Dermis microvascular lymphatic vessel endothelial cell (primary cell): Measurements from ENCODE around the gene NECTIN3. TPM values are rescaled to one million over a fixed set of nuclear protein-coding genes. Genes with fewer than 3 reads are reported as not detected.

Source experiments
- DNase-seq, 2 donors: peaks; one replicate each; pipeline versions ENCODE4 v3.0.0 to v3.0.0-alpha.2; 2010; ENCODE audit warnings: low read depth in 2 of 2
- total RNA-seq: library from RNA; depleted of rRNA; stranded (reverse); fragments of >200 nt; gene quantifications from 2 replicates; pipeline ENCODE4 v1.2.1, GENCODE V29; 2014

NECTIN3 gene, protein sequence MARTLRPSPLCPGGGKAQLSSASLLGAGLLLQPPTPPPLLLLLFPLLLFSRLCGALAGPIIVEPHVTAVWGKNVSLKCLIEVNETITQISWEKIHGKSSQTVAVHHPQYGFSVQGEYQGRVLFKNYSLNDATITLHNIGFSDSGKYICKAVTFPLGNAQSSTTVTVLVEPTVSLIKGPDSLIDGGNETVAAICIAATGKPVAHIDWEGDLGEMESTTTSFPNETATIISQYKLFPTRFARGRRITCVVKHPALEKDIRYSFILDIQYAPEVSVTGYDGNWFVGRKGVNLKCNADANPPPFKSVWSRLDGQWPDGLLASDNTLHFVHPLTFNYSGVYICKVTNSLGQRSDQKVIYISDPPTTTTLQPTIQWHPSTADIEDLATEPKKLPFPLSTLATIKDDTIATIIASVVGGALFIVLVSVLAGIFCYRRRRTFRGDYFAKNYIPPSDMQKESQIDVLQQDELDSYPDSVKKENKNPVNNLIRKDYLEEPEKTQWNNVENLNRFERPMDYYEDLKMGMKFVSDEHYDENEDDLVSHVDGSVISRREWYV
- total RNA-seq: 35.7 and 48.8 TPM in 2 replicates

DNA sequence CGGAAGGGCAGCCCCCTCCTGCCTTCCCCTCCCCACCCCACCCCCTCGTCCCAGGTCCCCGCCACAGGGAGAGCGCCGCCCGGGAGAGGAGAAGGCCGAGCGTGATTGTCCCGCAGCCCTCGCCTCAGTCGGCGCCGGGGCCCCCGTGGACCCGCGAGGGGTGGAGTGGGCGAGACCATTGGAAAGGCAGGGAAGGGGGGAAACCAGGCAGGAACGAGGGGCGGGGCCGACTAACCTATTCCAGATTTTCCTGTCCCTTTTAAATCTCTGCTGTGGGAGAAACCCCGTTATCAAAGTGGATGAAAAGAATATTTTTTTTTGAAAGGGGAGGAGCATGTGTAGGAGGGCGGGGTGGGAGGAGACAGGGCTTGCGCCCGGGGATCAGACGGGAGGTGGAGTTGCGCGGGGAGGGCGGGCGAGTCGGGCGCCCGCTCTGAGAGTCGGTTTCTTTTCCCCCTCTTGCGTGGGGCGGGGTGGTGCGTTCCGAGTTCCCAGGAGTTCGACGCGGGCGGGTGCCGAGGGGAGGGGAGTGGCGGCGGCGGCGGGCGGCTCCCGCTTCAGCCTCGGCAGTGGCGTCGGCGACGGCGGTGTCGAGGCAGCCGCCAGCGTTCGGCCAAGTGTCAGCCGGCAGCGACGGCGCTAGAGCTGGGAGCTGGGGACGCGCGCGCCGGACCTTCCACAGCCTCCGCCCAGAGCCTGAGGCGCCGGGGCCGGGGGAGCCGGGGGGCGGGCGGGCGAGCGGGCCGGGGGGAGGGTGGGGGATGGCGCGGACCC, at the start of gene NECTIN3:
Gene NECTIN3, plus strand, starts transcription at position 560 of the 774 bp plus-strand sequence. Its CDS starts 202 bp downstream, at position 762.
- DNase-seq: peak; percentile 96 to 98

DNA sequence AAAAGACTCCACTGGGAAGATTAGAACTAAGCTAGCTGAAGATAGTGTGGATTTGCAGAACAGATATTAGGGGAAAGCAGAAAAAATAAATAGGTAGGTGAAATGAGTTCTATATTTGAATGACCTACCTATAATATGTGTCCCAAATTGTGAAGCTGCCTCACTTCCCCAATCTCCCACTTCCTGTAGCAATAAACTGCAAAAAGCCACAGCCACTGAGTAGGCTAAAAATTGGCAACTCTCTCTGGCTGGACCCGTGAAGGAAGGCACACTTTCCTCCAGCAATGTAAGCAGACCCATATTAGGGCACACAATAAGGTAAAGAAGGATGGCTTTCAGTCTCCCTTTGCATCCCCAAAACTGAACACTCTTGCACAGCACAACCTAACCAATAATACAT, 43.7 kb upstream of the NECTIN3 start:
- DNase-seq: no peak

DNA sequence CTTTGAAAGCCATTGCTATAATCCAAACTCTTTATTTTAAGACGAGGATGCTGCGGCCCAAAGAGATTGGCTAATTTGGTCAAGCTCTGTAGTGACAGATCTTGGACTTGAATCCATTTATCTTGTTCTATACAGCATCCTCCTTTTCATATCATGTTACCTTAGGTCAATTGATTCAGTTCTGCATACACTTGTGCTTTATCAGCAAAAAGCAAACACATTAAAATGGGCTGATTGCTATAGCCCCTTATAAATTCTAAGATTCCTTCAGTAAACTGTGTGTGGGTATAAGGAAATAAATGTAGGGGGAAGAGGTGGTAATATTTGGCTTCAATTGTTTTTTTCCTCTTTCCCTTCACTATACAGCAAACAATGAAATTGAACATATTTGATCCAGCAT, 40.1 kb upstream of the NECTIN3 start:
- no peak for DNase-seq

DNA sequence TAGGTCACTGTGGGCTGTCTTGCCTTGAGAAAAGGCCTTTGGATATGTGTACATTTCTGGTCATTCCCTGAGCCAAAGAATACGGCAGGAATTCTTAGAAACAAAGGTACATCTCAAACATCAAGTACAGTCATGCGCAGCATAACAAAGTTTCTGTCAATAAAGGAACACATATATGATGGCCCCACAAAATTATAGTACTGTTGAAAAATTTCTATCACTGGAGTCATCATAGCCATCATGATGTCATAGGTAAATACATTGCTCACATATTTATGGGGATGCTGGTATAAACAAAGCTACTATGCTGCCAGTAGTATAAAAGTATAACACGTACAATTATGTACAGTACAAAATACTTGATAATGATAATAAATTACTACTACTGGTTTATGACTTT, 38.9 kb upstream of the NECTIN3 start:
- no peak for DNase-seq

DNA sequence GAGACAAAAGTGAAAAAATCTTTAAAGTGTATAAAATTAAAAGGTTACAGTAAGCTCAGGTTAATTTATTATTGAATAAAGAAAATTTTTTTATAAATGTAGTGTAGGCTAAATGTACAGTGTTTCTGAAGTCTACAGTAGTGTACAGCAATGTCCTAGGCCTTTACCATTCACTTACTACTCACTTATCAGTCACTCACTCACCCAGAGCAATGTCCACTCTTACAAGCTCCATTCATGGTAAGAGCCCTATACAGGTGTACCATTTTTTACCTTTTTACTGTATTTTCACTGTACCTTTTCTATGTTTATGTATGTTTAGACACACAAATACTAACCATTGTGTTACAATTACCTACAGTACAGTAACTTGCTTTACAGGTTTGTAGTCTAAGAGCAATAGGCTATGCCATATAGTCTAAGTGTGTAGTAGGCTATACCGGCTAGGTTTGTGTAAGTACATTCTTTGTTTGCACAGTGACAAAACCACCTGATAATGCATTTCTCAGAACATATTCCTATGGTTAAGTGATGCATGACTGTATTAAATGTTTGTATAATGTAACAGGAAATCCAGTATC, 38.1 kb upstream of the NECTIN3 start:
- DNase-seq: no peak

DNA sequence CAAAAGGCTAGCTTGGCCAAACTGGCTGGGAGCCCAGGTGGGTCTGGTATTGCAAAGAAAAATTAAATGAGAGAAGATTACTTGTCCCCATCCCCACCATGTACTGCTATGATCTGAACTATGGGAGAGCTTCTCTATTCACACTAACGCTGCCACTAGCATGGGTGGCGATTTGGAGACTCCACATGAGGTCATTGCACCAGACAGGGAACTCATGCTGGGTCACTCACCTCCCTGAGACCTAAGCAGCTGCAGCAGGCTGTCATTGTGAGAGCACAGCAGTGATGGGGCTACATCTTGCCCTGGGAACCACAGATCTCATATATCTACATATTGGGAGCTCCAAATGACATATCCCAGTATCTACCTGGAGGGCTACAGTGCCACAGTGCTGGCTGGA, 36.3 kb upstream of the NECTIN3 start:
- DNase-seq: no peak

DNA sequence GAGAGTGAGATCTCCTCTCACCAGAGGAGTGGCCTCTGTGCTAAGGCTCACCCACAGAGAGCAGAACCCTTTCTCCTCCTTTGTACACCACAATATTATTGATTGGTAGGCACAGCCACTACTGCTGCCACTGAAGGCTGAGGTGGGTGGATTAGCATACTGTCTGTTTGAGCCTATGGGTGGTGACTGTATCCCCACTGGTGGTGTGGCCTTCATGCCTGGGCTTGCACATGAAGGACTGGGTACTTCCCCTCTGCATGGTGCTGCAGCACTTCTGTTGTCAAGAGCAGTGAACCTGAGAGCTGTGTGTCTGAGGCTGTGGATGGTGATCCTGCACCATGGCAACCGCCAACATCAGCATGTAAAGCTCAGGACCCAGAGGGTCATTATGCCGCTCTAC, 35.7 kb upstream of the NECTIN3 start:
- DNase-seq: no peak

DNA sequence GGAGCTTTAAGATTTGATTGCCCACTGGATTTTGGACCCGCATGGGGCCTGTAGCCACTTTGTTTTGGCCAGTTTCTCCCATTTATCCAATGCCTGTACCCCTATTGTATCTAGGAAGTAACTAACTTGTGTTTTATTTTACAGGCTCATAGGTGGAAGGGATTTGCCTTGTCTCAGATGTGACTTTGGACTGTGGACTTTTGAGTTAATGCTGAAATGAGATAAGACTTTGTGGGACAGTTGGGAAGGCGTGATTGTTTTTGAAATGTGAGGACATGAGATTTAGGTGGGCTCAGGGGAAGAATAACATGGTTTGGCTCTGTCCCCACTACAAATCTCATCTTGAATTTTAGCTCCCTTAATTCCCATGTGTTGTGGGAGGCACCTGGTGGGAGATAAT, 30.7 kb upstream of the NECTIN3 start:
- DNase-seq: no peak

DNA sequence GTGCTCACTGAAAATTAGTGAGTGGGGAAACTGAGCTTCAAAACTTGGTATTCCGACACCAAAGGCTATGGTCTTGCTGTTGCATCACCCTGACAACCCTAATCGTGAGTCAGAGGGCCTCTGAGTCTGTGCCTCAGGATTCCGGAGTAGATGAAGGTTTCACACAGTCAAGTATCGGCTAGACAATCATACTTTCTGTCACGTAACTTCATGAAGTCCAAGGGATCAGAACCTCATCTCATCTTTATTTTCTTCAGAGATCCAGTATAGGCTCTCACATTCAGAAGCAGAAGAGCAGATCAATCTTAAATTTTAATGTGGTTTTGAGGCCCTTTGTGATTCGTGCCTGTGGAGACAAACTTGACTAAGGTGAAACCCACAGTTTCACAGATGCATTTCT, 26.1 kb upstream of the NECTIN3 start:
- no peak for DNase-seq

DNA sequence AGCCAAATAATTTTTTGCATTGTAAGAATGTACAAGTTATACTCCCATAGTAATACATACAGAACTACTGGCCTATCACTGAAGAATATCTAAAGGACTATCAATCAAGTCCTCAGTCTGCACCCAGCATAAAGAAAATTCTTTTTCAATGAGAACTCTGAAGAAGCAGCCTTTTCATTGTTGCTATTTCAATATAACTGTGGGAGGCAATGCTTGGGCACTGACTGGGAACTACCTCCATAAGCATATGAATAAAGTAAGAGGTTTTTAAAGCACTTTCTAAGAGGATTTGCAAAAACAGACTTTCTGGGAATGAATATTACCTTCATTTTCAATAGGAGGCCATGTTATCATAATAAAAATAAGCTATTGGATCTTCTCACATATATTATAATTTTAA, 24.6 kb upstream of the NECTIN3 start:
- DNase-seq: no peak

DNA sequence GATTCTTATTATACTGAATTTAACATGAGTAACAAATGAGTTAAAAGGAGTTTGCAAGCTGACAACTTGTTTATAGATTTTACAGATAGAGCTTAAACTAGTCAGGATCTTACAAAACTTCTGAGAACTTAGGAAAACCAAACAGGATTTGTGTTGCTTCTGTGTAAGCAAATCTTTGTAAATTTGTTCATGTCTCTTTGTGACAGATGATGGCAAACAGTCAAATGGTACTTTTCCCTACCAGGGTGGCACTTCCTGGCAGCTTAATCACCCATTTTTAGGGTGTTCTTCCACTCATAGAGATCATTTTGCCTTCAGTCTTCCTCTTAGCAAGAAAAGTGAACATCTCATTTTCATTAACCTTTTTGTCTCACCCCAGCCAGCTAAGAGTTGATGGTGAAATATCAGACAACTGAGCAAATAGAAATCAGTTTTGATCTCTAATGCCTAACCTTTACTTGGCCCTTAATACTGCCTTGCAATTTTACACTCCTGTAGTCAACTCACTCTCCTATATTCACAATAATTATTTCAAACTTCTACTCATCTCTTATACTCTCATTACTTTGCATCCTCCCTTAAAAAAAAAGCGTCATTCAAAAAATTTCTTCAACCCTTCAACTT, 23.7 kb upstream of the NECTIN3 start:
- DNase-seq: no peak

DNA sequence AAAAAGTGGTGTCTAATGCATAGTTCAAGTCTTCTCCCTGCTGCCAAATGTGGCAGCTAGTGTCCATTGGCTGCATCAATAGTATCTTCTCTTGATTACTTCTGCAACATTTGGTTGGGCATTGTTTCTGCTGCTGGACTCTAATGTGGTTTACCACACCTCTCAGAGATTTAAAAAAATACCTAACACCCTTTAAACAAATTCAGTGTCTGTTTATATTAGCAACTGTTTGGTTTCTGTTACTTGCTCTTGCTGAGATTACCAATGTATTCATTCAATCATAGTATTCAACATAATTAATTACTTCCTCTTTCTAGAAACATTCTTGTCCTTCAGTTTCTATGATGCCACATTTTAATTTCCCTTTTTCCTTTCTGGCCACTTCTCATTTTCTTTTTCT, 20.3 kb upstream of the NECTIN3 start:
- DNase-seq: no peak

DNA sequence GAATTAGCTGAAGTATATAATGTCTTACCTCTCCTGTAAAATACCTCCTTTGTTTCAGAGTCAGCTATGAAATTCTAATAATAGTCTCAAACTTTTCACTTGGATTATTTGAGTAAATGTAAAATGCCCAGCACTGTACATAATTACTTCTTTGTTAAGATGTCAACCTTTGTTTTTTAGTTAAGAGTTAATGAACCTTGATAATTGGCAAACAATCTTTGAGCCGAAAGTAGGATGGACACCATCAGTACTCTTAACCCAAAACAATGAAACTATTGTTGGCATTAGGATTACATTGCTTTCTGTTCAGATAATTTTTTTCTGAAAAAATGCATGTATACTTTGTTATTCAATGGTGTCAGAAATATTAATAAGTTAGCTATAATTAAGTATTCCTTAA, 3.0 kb upstream of the NECTIN3 start:
- DNase-seq: no peak

DNA sequence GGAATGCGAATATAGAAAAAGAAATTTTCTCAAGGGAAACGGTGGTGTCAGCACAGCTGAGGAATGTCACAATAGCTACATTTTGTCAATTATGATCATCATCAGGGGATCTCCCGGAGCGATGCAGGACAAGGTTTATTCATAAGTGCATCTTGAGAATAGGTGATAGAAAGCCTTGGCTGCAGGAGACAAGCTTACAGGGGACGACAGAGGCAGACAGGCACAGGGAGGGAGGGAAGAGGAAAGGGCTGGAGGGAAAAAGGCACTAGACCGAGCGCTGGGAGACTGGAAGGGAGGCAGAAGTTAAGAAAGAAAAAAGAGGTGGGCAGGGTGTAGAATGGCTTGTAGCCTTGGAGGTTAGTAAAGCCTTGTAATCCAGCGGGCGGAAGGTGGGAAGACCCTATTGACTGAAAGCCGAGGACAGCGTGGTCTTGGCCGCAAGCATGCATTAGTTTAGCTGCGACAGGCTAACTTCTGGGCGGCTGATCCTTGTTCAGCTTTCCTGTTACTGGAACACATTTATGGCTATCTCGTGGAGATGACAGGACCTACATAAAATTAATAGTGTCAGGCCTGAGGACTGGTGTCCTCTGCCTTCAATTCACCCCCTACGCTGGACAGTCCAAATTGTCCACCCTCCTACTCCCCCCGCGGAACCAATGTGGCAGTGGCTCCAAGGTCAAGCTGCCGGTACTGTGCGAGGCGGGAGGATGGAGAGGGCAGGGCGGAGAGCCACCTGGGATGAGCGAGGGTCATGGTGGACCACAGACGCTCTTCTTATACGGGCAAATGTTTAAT, 1.4 kb upstream of the NECTIN3 start:
- no peak for DNase-seq

DNA sequence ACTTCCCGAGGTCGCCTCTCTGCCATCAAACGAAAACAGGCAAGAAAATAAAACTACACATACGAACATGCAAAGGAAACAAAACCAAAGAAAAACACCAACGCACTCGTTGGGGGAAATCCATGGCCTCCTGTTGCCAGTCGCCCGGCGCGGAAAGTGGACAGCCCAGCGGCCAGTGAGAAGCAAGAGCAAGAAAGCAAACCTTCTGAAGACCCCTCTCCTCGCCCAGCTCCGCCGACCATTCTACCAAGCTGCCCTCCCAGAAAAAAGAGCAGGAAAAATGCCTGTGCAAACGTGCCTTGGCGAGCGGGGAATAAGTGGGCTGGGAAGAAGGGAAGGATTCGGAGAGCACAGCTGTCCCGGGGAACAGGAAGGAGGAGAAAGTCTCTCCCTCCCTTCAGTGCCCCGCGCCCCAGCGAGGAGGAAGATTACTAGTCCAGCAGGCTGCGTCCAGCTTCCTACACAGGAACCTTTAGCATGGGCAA, 802 bp upstream of the NECTIN3 start:
- DNase-seq: no peak

DNA sequence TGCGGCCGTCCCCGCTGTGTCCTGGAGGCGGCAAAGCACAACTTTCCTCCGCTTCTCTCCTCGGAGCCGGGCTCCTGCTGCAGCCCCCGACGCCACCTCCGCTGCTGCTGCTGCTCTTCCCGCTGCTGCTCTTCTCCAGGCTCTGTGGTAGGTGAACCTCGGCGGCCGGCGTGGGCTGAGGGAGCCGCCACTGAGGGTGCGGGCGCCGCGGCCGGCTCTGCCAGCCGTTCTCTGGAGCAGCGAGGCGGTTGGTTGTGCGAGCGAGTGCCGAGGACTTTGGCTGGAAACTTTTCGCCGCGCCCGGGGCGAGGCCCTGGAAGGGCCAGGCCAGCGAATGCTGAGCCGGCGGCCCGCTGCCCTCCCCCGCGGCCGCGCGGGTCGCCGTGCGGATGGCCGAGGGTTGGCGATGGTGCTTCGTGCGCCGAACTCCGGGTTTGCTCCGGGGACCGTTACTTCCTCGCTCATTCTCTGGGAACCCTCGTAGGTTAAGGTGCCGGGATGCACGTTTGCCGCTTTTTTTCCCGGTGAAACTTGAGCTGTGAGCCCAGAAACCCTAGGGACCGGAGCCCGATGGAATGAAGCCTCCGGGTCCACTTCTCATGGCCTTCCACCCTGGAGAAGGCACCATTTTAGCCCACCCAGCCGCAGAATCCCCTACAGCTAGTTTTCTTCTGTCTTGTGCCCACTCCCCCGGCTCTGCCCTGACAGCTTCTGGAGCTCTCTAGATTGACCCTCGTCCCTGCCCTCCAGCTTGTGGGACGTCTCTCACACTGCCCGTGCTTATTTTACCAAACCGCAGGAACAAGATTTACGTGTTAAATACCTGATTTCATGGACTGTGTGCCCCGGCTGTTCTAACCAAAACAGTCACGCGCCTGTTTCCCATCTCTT, 660 bp downstream of the NECTIN3 start:
- peak in 1 of 2 donors; percentile 29 for DNase-seq

DNA sequence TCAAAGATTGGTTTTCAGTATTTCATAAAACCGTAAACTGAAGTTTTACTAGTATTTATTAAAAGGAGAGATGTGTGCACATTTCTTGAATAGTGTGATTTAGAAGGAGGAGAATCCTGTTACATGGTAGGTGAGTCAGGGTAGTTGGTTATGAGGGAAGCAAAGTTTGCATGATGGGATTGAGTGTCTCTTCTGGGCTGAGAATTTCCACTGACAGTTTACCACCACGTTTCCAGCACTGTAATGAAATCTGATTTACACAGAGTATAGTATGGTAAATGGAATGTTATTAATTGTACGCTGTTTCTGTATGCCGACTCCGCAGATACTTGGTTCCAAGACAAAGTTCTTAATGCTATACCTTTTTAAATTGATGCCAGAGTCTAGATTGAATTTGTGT, 1.6 kb downstream of the NECTIN3 start:
- DNase-seq: peak in 1 of 2 donors; percentile 33

DNA sequence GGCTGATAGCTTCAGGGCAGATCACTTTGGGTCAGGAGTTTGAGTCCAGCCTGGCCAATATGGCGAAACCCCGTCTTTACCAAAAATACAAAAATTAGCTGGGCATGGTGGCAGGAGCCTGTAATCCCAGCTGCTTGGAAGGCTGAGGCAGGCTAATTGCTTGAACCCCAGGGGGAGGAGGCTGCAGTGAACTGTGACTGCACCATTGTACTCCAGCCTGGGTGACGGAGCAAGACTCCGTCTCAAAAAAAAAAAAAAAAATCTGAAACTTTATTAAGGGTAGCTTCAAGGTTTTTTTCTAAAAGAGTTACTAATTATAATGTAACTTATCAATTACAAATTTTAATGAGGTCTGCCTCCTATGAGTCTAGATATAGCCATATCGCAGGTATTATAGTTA, 5.1 kb downstream of the NECTIN3 start:
- no peak for DNase-seq

DNA sequence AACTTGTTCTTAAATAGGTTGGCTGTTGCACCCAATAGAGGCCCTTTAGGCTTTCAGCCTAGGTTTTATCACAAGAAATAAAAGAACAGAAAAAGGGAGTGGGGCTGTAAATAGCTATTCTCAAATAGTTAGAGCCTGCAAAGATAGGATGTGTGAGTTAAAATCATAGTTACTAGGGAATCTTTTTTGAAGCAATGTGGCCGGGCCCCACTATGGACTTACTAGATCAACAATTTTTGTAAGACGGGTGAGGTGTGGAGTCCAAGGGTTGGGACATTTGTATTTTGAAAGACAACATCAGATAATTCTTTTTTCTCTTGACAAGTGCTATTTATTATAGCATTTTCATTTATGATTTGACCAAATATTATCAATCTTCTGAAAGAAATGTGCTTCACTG, 5.8 kb downstream of the NECTIN3 start:
- DNase-seq: no peak

DNA sequence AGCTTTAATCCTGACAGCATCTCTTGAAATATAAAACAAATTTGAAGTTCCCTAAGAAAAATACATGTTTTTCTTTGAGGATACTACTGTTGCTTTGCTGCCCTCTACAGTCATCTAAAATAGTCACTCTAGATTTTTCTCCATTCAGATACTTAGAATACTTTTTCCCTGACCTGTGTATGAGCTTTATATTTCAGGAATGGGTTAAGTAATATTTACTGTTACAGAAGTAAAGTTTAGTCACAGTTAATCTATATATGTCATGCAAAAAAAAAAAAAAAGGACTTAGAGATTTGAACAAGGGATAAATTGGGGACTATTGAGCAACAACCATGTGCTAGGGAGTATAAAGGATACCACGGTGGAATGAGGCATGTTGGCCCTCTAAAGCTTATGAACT, 8.8 kb downstream of the NECTIN3 start:
- peak in 1 of 2 donors; percentile 47 for DNase-seq
